Endothelial cell of umbilical vein (primary cell): ENCODE data around the gene TNRC6C. TPM values are rescaled to one million over a fixed set of nuclear protein-coding genes. Genes with fewer than 3 reads are reported as not detected.
"Not testable (repeated sequence)": the region's sequence is repeated elsewhere in the genome, so short reads cannot be mapped to it uniquely, and the experiment has no call there.

Experiments
- BruUV-seq: library from RNA; stranded (reverse); fragments of 400-500 nt; replicated peaks from 2 replicates; lab custom pipeline; 2021; lab: Mats Ljungman, UMichigan
- CTCF ChIA-PET: fragments of 300-600, 350-600 bp; sonication (Branson Sonifier 250); formaldehyde crosslinking; loops from one replicate; lab custom pipeline; 2021; ENCODE audit warnings: antibody characterized with exemption, inconsistent platforms; lab: Charles Lee
- POLR2A ChIA-PET: fragments of 300-600, 350-600 bp; sonication (Branson Sonifier 250); formaldehyde crosslinking; loops from one replicate; lab custom pipeline; 2021; ENCODE audit warnings: antibody characterized with exemption, inconsistent platforms; lab: Charles Lee
- DNase-seq: peaks from one replicate; pipeline ENCODE4 v3.0.0-alpha.2; 2011; ENCODE audit warnings: low read depth, low spot score
- FAIRE-seq: peaks from 2 replicates; lab custom pipeline; 2011; peaks lifted over from hg19 to GRCh38; lab: Jason Lieb, UNC
- H2AFZ ChIP-seq: 2 replicates; pipeline ENCODE4 v1.6.0; 2012; ENCODE audit warnings: low read depth, low read length, control low read depth, inconsistent platforms
- H3K27ac ChIP-seq: 2 replicates; pipeline ENCODE4 v1.5.1; 2011; ENCODE audit warnings: low read depth, mild to moderate bottlenecking, control low read depth, low read length, moderate library complexity; ENCODE audit not compliant: insufficient read depth
- H3K27me3 ChIP-seq, 2 experiments: 2 replicates each; pipeline versions ENCODE4 v1.6.0 to v1.6.1; 2011; ENCODE audit warnings: low read length in 2 of 2, mixed read lengths in 1 of 2; ENCODE audit not compliant: control insufficient read depth in 2 of 2, insufficient read depth in 2 of 2
- H3K36me3 ChIP-seq, 2 experiments: 2 replicates in 1 of 2; 3 replicates in 1 of 2; pipeline ENCODE4 v1.5.1; 2011; ENCODE audit warnings: low read length in 2 of 2, mild to moderate bottlenecking in 1 of 2, moderate library complexity in 1 of 2; ENCODE audit not compliant: control insufficient read depth in 2 of 2, insufficient read depth in 2 of 2; ENCODE audit errors: extremely low read depth in 1 of 2
- H3K4me1 ChIP-seq: 3 replicates; pipeline ENCODE4 v1.5.1; 2011; ENCODE audit warnings: mild to moderate bottlenecking, low read length; ENCODE audit not compliant: control insufficient read depth, insufficient read depth; ENCODE audit errors: extremely low read depth
- H3K4me2 ChIP-seq: 2 replicates; pipeline ENCODE4 v1.6.1; 2011; ENCODE audit warnings: low read length, control low read depth, mixed read lengths; ENCODE audit not compliant: insufficient read depth
- H3K4me3 ChIP-seq, 3 experiments: fragments of 200-600 bp in 1 of 3; sonication (generic), shearing (Covaris generic) in 1 of 3; replicated peaks in 1 of 3; 2 replicates each; pipeline ENCODE4 v1.5.1; 2011 to 2016; ENCODE audit warnings: control low read depth in 3 of 3, low read length in 3 of 3, mild to moderate bottlenecking in 2 of 3, inconsistent platforms in 1 of 3, low read depth in 1 of 3, moderate library complexity in 1 of 3; ENCODE audit not compliant: insufficient read depth in 1 of 3
- H3K79me2 ChIP-seq: 2 replicates; pipeline ENCODE4 v1.6.0; 2012; ENCODE audit warnings: low read length, inconsistent platforms; ENCODE audit not compliant: control insufficient read depth, insufficient read depth
- H3K9ac ChIP-seq: replicated peaks from 2 replicates; pipeline ENCODE3; 2011; ENCODE audit warnings: low read length, control low read depth; ENCODE audit not compliant: insufficient read depth; ENCODE audit errors: extremely low read depth
- H3K9me1 ChIP-seq: replicated peaks from 3 replicates; pipeline ENCODE4 v1.6.0; 2011; ENCODE audit warnings: mild to moderate bottlenecking, low read length; ENCODE audit not compliant: control insufficient read depth, insufficient read depth; ENCODE audit errors: extremely low read depth
- H3K9me3 ChIP-seq: replicated peaks from 2 replicates; pipeline ENCODE4 v1.5.1; 2012; ENCODE audit warnings: low read length, inconsistent platforms; ENCODE audit not compliant: control insufficient read depth, insufficient read depth
- H4K20me1 ChIP-seq: replicated peaks from 2 replicates; pipeline ENCODE3; 2011; ENCODE audit warnings: mild to moderate bottlenecking, low read length; ENCODE audit not compliant: control insufficient read depth, insufficient read depth; ENCODE audit errors: extremely low read depth
- EZH2 ChIP-seq: IDR thresholded peaks from 2 replicates; pipeline ENCODE4 v1.6.1; 2012; ENCODE audit warnings: borderline replicate concordance, low read depth, mild to moderate bottlenecking, moderate library complexity, low read length, inconsistent platforms; ENCODE audit not compliant: severe bottlenecking
- FOS ChIP-seq: IDR thresholded peaks from 2 replicates; pipeline ENCODE4 v1.6.1; 2011; ENCODE audit warnings: mild to moderate bottlenecking, low read length, moderate library complexity, borderline replicate concordance; ENCODE audit not compliant: insufficient read depth
- GATA2 ChIP-seq: IDR thresholded peaks from 2 replicates; pipeline ENCODE4 v1.7.0; 2011; ENCODE audit warnings: low read depth, mild to moderate bottlenecking, moderate library complexity, mixed read lengths, low read length; ENCODE audit not compliant: insufficient read length, insufficient read depth
- JUN ChIP-seq: IDR thresholded peaks from 2 replicates; pipeline ENCODE4 v1.6.1; 2011; ENCODE audit warnings: borderline replicate concordance, low read depth; ENCODE audit not compliant: insufficient read length, insufficient read depth
- MYC ChIP-seq: IDR thresholded peaks from one replicate; pipeline ENCODE4 v1.6.1; 2011; ENCODE audit warnings: mild to moderate bottlenecking, low read depth, low read length
- POLR2A ChIP-seq: IDR thresholded peaks from 2 replicates; pipeline ENCODE4 v1.6.1; 2012; ENCODE audit warnings: low read depth, mild to moderate bottlenecking, control low read depth, low read length
- POLR2AphosphoS5 ChIP-seq: IDR thresholded peaks from 2 replicates; pipeline ENCODE4 v1.6.1; 2012; ENCODE audit warnings: low read depth, mild to moderate bottlenecking, control low read depth, low read length, moderate library complexity; ENCODE audit not compliant: insufficient read depth
- dilution Hi-C: fragments of 300-500 bp; cut with MboI; formaldehyde crosslinking; loops from one replicate; pipeline ENCODE4 v1.15.0; 2019; ENCODE audit warnings: low sequenced_read_pairs; ENCODE audit not compliant: extremely low pct_ligation_motif_present
- intact Hi-C: fragments of 100-400 bp; cut with micrococcal nuclease; formaldehyde crosslinking; loops from one replicate; pipeline ENCODE4 v1.10.0; 2022
- polyA plus RNA-seq, 4 experiments: library from polyadenylated mRNA; depleted of rRNA in 3 of 4; stranded (reverse) in 3 of 4; unstranded in 1 of 4; fragments of >200 nt; gene quantifications; 2 replicates each; pipeline versions ENCODE4 v1.2.1 to v1.2.3, GENCODE V29; 2011 to 2012; ENCODE audit warnings: missing spikeins in 1 of 4
- total RNA-seq: library from RNA; stranded (reverse); gene quantifications from 2 replicates; pipeline ENCODE4 v1.2.3, GENCODE V29; 2021
- TF ChIP-seq, protein P1 (sequence below): IDR thresholded peaks from 2 replicates; pipeline ENCODE4 v1.6.1; 2011; ENCODE audit not compliant: insufficient read depth, insufficient read length
- TF ChIP-seq, protein P2 (sequence below), 2 donors: IDR thresholded peaks; 1 replicate in 1 of 2; 2 replicates in 1 of 2; pipeline ENCODE4 v1.5.1; 2011; ENCODE audit warnings: low read length in 2 of 2, mild to moderate bottlenecking in 2 of 2, moderate library complexity in 2 of 2, control low read depth in 1 of 2, inconsistent platforms in 1 of 2, low read depth in 1 of 2; ENCODE audit not compliant: insufficient read depth in 1 of 2; ENCODE audit errors: extremely low read depth in 1 of 2

Gene TNRC6C
- total and polyA plus RNA-seq, 2 donors (not counting 3 experiments of a cell fraction or from before 2014, with no cell fraction given), result 2.1 to 17.5 TPM

DNA sequence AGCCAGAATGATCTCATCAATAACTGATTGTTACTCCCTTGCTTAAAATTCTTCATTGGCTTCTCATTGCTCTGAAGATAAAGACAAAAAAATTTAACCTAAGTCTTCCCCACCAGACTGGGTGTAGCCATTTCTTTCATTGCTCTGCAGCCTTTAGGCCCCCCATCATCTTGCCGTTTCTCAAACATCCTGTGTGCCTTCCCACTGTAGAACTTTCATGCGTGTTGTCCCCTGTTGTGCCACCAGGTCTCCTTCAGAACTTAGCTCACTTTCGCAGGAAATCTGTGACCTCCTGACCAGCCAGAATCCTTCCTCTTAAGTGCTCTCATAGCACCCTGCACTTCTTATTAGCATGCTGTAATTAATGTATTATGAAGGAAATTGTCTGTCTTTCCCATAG is 31.8 kb downstream of the TNRC6C start:
- Histone ChIP-seq H3K27me3 (no peaks in the 10 kb centered on the region), H3K9ac (no peak overlapping the region), H3K4me1 (no peaks in the 10 kb centered on the region), H3K9me1 (no peaks in the 10 kb centered on the region), H3K79me2 (peaks cover 3% of the 10 kb centered on the region), H3K4me3 (no peak overlapping the region), H4K20me1 (peaks cover 2% of the 10 kb centered on the region), H3K4me2 (no peak overlapping the region), H3K36me3 (no peaks in the 10 kb centered on the region), H3K9me3 (no peaks in the 10 kb centered on the region), H3K27ac (no peak overlapping the region), H2AFZ (no peak overlapping the region)
- dilution Hi-C loops (no loop called here), intact Hi-C loops (no loop called here)
- ChIA-PET CTCF (interaction anchor here (1.0 to 6.4 kb wide), 2 partner anchors 11 to 23 kb away, joined by 3 to 24 read pairs; no protein-coding TSS in a partner anchor), POLR2A (no interaction called here)
- no TSS peak for BruUV-seq
- FAIRE-seq (no peak), DNase-seq (no peak)
- TF ChIP-seq POLR2A (no peak), JUN (no peak), FOS (no peak), EZH2 (no peak), POLR2AphosphoS5 (no peak), MYC (no peak), GATA2 (no peak)
- TF ChIP-seq, protein P1, sequence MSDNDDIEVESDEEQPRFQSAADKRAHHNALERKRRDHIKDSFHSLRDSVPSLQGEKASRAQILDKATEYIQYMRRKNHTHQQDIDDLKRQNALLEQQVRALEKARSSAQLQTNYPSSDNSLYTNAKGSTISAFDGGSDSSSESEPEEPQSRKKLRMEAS, result no peak
- TF ChIP-seq, protein P2, sequence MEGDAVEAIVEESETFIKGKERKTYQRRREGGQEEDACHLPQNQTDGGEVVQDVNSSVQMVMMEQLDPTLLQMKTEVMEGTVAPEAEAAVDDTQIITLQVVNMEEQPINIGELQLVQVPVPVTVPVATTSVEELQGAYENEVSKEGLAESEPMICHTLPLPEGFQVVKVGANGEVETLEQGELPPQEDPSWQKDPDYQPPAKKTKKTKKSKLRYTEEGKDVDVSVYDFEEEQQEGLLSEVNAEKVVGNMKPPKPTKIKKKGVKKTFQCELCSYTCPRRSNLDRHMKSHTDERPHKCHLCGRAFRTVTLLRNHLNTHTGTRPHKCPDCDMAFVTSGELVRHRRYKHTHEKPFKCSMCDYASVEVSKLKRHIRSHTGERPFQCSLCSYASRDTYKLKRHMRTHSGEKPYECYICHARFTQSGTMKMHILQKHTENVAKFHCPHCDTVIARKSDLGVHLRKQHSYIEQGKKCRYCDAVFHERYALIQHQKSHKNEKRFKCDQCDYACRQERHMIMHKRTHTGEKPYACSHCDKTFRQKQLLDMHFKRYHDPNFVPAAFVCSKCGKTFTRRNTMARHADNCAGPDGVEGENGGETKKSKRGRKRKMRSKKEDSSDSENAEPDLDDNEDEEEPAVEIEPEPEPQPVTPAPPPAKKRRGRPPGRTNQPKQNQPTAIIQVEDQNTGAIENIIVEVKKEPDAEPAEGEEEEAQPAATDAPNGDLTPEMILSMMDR (IDR thresholded peaks at IDR 0.05; ENCODE audit: extremely low read depth in 1 of 2, insufficient read depth in 1 of 2, low read depth in 1 of 2, low read length in 2 of 2), result no peak

DNA sequence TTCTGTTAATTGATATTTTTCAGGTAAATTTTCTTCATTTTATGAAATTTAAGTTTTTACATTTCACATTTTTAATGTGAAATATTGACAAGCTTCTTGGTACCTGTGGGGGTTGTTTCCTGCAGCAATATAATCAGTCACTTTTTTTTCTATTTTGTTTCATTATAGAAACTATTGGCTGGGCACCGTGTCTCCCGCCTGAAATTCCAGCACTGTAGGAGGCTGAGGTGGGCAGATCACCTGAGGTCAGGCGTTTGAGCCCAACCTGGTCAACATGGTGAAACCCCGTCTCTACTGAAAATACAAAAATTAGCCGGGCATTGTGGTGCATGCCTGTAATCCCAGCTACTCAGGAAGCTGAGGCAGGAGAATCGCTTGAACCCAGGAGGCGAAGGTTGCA is 35.2 kb downstream of the TNRC6C start:
- H2AFZ ChIP-seq, DNase-seq, BruUV-seq, H3K9me1 ChIP-seq, FAIRE-seq, H3K4me3 ChIP-seq, H3K27ac ChIP-seq, H3K79me2 ChIP-seq, H3K36me3 ChIP-seq, H3K4me2 ChIP-seq, H3K9ac ChIP-seq, H3K4me1 ChIP-seq, H3K9me3 ChIP-seq, H3K27me3 ChIP-seq, intact Hi-C loops, POLR2A ChIA-PET, dilution Hi-C loops, H4K20me1 ChIP-seq: not testable (repeated sequence)
- CTCF ChIA-PET, result interaction anchor here (1.0 to 6.4 kb wide), 2 partner anchors 20 to 26 kb away, joined by 3 to 24 read pairs; no protein-coding TSS in a partner anchor
